GM15510 (cell line): ENCODE results near the gene TUBB2B.

Source experiments
- POLR2A ChIP-seq: IDR thresholded peaks from 3 replicates; pipeline ENCODE4 v1.6.1; 2011; ENCODE audit warnings: borderline replicate concordance; ENCODE audit not compliant: insufficient read length; ENCODE audit errors: extremely low read depth

TUBB2B gene

DNA sequence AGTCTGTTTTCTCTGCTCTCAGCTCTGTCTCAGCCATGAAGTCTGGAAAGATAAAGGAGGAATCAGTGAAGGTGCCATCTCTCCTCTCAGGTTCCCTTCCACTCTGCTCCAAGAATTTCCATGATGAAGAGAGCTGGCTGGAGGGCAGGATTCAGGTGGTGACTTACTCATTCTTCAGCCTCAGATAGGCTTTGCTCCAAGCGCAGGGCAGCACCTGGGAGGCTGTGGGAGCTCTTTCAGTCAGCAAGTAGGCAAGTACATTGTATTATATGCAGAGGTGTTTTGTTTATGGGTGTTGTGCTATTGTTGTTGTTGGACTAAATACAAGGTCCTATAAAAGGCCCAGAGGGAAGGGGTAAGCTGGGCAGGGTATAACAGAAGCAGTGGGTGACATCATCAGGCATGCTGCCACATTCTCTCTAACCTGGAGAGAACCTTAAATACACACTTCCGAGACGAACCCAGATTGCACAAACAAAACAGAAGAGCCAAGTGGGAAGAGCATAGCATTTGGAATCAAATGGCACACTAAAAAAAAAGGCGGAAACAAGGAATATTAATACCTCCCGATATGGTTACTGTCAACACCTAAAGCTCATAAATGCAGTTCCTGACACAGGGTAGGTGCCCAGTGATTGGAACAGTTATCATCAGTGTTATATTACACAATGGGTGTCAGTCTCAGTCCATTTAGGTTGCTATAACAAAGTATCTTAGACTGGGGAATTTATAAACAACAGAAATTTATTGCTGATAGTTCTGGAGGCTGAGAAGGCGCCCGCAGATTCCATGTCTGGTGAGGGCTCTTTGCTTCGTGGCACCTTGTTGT lies 16.8 kb upstream of the TUBB2B start:
- no peak for TF ChIP-seq POLR2A

DNA sequence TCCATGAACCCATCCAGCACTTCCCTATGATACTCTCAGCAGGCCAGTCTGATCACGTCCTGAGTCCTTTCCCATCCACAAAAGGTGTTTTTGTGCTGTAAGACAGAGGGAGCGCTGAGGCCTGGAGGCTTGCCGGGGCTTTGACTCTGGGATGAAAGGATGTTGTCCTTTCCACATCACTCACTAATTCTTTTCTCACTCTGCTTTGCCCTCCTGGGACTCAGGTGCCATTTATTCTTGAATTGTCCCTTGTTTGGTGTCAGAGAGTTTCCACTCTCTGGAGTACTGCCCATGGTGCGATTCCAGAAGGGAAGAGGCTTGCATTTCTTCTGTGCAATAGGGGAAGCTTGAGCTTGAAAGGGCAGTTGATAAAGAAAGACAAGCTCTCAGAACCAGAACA lies 15.3 kb upstream of the TUBB2B start:
- TF ChIP-seq POLR2A, result no peak

DNA sequence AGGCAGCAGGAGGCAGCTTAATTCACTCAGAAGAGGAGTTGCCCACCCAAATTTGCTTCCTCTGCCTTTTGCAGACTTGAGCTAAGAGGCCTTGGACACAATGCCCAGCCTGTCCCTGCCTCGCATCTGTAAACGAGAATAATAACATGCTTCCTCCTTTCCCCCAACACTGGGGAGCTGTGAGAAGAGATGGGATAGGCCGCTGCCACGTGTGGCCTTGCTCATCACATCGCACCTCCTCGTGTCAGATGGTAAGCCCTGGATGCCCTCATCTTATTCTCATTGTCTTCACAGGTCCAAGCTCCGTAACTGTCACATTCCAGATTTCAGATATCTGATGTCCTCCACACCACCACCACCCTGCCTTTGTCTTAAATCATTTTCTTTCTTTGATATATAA lies 13.1 kb upstream of the TUBB2B start:
- no peak for TF ChIP-seq POLR2A

DNA sequence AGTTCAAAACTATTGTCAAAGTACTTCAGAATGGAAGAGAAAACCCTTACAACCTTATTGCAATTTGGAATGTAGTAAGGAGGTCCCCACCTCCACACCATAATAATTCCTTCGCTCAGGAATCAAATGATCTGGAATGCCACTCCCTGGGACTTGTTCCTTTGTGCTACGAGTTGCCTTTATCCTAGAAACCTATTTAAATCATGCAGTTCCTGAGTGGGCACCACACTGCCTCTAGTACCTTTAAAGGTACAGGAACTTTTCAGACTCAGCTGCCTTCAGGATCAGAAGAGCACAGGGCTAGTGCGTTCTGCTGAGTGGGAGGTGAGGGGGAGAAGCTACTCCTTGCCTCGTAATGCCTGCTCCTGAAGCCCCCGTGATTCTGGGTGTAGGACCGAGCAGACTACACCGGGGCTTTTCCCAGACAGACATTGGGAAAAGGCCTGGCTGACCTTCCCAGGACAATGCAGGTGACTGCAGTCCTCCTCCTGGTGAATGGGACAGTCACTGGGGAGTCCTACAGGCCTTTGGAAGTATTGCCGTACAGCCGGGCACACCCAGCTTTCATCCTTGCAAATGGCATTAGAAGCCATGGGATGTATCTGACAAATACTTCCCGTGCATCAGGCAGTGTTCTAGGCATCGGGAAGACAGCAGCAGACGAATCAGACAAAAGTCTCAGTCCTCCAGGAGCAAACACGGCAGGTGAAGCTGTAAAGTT lies 11.8 kb upstream of the TUBB2B start:
- TF ChIP-seq POLR2A, result no peak

GRCh38 chr6:3237761-3238662 lies 10.6 kb upstream of the TUBB2B start:
- TF ChIP-seq POLR2A, result no peak

- no peak for TF ChIP-seq POLR2A
These were observed 8.6 kb upstream of the TUBB2B start for GRCh38 chr6:3236005-3236404.

- no peak for TF ChIP-seq POLR2A
These were observed 8.0 kb upstream of the TUBB2B start for GRCh38 chr6:3235486-3235885.

GRCh38 chr6:3233904-3234303 lies 6.5 kb upstream of the TUBB2B start:
- no peak for TF ChIP-seq POLR2A

GRCh38 chr6:3233321-3233720 lies 5.9 kb upstream of the TUBB2B start:
- TF ChIP-seq POLR2A, result no peak

- TF ChIP-seq POLR2A, result no peak
These were observed 4.8 kb upstream of the TUBB2B start for GRCh38 chr6:3232017-3232945.

DNA sequence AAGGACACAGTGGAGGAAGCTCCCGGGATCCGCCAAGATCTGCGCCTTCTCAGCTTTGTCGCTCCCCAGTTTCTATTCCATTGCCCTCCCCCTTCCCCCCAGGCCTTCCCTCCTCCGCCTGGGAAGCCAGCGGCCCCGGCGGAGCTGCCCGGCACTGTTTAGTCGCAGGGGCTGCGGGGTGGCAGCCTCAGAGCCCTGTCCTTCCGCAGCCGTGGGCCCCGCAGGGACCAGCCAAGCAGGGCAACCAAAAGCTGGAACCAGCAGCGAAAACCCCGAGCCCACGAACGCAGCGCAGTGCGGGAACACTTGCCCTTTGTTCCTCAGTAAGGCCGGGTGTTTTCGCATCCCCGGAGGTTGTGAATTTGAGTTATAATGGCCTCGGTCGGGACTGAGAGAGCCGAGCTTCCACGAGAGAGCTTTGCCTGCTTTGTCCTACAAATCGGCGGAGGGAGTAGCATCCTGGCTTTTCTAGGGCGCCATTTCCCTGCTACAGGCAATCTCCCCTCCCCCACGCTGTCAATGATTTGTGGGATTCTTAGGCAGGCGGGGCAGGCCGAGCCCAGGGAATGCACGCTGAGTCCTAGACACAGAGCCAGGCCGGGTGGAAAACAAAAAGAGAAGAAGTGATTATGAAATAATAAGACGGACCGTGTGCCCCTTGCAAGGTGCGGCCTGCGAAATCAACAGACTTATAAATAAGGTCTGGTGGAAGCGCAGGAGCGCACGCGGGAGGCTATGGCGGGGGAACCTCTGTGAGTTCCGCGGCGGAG lies 4.0 kb upstream of the TUBB2B start:
- no peak for TF ChIP-seq POLR2A

DNA sequence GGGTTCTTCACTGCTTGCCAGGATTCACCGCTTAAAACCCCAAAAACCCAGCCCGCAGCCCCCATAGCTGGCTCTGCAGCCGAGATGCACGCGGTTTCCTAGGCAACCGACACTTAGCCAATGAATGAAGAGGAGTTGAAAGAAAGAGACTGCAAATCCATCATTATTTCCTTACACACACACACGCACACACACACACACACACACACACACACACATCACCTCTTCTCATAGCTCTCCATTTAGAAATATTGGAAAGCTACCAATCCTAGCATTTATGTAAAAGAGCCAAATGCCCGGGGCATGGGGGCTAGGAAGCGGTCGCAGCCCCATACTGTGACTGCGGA lies 3.4 kb upstream of the TUBB2B start:
- no peak for TF ChIP-seq POLR2A

GRCh38 chr6:3230256-3230882 lies 2.9 kb upstream of the TUBB2B start:
- no peak for TF ChIP-seq POLR2A
